Measurements from ENCODE around the gene ZNF423.

GRCh38 chr16:49452108-49452507, 403.8 kb downstream of the ZNF423 start:
- no peak for TF ChIP-seq CTCF (conservative IDR thresholded peaks at IDR 0.05; ENCODE audit: low read depth, low read length)
- no peak for TF ChIP-seq EZH2 (IDR thresholded peaks at IDR 0.05; ENCODE audit: borderline replicate concordance, low read depth, low read length, poor library complexity, severe bottlenecking)
